HCT116 (cell line): ENCODE data around the gene PROSER3. TPM values are rescaled to one million over a fixed set of nuclear protein-coding genes. Genes with fewer than 3 reads are reported as not detected.

Source experiments
- ATAC-seq: fragments of 200-7000 bp; cut with Tn5 transposase; 2 replicates; pipeline ENCODE4 v1.9.1; 2020; ENCODE audit warnings: mild to moderate bottlenecking, moderate library complexity
- BruUV-seq: library from RNA; stranded (reverse); fragments of 400-500 nt; replicated peaks from 2 replicates; lab custom pipeline; 2021; lab: Mats Ljungman, UMichigan
- CTCF ChIA-PET: fragments of 300-600 bp; sonication (Branson Sonifier 250); formaldehyde crosslinking; loops from one replicate; lab custom pipeline; 2021; ENCODE audit warnings: antibody characterized with exemption; lab: Charles Lee
- POLR2A ChIA-PET: fragments of 300-600, 350-600 bp; sonication (Branson Sonifier 250); formaldehyde crosslinking; loops from one replicate; lab custom pipeline; 2021; ENCODE audit warnings: antibody characterized with exemption; lab: Charles Lee
- RAD21 ChIA-PET, 2 experiments: fragments of 300-600 bp; sonication (Branson Sonifier 250); formaldehyde crosslinking; loops; one replicate each; lab custom pipeline; 2023; ENCODE audit warnings: low total read pairs in 2 of 2; ENCODE audit not compliant: uncharacterized antibody in 2 of 2, unreplicated experiment in 2 of 2, low non-redundant PET in 1 of 2; lab: Charles Lee
- DNase-seq: peaks from one replicate; pipeline ENCODE4 v3.0.0-alpha.2; 2010; ENCODE audit warnings: low read depth, low spot score
- H2AFZ ChIP-seq: fragments of 200-600 bp; shearing (Covaris generic), sonication (generic); 2 replicates; pipeline ENCODE4 v1.6.1; 2017; ENCODE audit warnings: low read depth, mixed run types, mixed read lengths, antibody characterized with exemption, low read length; ENCODE audit not compliant: poor library complexity, severe bottlenecking
- H3K27ac ChIP-seq: 2 replicates; pipeline ENCODE4 v1.5.1; 2012; ENCODE audit warnings: low read depth, low read length
- H3K27me3 ChIP-seq: fragments of 200-600 bp; sonication (generic); 2 replicates; pipeline ENCODE4 v1.6.1; 2016; ENCODE audit warnings: mixed run types, low read length, mixed read lengths; ENCODE audit not compliant: insufficient read depth
- H3K36me3 ChIP-seq, 2 experiments: fragments of 200-500 bp in 1 of 2; fragments of 200-600 bp in 1 of 2; sonication (Bioruptor generic) in 1 of 2; sonication (generic) in 1 of 2; 2 replicates each; pipeline versions ENCODE4 v1.5.1 to v1.6.1; 2014 to 2016; ENCODE audit warnings: low read length in 2 of 2, inconsistent platforms in 1 of 2, mixed read lengths in 1 of 2, mixed run types in 1 of 2; ENCODE audit not compliant: insufficient read depth in 2 of 2, control insufficient read depth in 1 of 2
- H3K4me1 ChIP-seq, 2 experiments: fragments of 200-600 bp in 1 of 2; sonication (generic) in 1 of 2; 2 replicates each; pipeline versions ENCODE4 v1.5.1 to v1.6.1; 2012 to 2017; ENCODE audit warnings: low read length in 2 of 2, inconsistent platforms in 1 of 2, mild to moderate bottlenecking in 1 of 2, mixed read lengths in 1 of 2, mixed run types in 1 of 2, moderate library complexity in 1 of 2; ENCODE audit not compliant: insufficient read depth in 2 of 2, control insufficient read depth in 1 of 2
- H3K4me2 ChIP-seq: fragments of 200-600 bp; sonication (generic); 2 replicates; pipeline ENCODE4 v1.6.1; 2017; ENCODE audit warnings: mixed run types, low read length, mixed read lengths
- H3K4me3 ChIP-seq, 2 experiments: fragments of 200-600 bp in 1 of 2; sonication (generic) in 1 of 2; replicated peaks in 1 of 2; 2 replicates each; pipeline ENCODE4 v1.5.1; 2011 to 2016; ENCODE audit warnings: low read length in 2 of 2, control low read depth in 1 of 2, low read depth in 1 of 2, mild to moderate bottlenecking in 1 of 2, mixed read lengths in 1 of 2, mixed run types in 1 of 2
- H3K79me2 ChIP-seq: fragments of 200-600 bp; sonication (generic); 2 replicates; pipeline ENCODE4 v1.6.1; 2017; ENCODE audit warnings: mild to moderate bottlenecking, mixed run types, low read length, moderate library complexity, mixed read lengths; ENCODE audit not compliant: insufficient read depth
- H3K9ac ChIP-seq: fragments of 200-600 bp; sonication (generic); 2 replicates; pipeline ENCODE4 v1.6.1; 2016; ENCODE audit warnings: low read length, mixed read lengths
- H3K9me2 ChIP-seq: fragments of 200-600 bp; sonication (generic), shearing (Covaris generic); 2 replicates; pipeline ENCODE4 v1.6.1; 2017; ENCODE audit warnings: mixed run types, mild to moderate bottlenecking, moderate library complexity; ENCODE audit not compliant: insufficient read depth
- H3K9me3 ChIP-seq, 2 experiments: fragments of 200-500 bp in 1 of 2; fragments of 200-600 bp in 1 of 2; sonication (Bioruptor generic) in 1 of 2; sonication (generic) in 1 of 2; 2 replicates each; pipeline ENCODE4 v1.6.1; 2014 to 2017; ENCODE audit warnings: low read length in 2 of 2, mixed read lengths in 2 of 2, inconsistent platforms in 1 of 2, low read depth in 1 of 2, mild to moderate bottlenecking in 1 of 2, mixed run types in 1 of 2, moderate library complexity in 1 of 2; ENCODE audit not compliant: control insufficient read depth in 1 of 2, insufficient read depth in 1 of 2
- H4K20me1 ChIP-seq: fragments of 200-600 bp; sonication (generic), shearing (Covaris generic); 2 replicates; pipeline ENCODE4 v1.6.1; 2017; ENCODE audit warnings: mixed run types, mild to moderate bottlenecking, moderate library complexity; ENCODE audit not compliant: insufficient read depth
- ATF3 ChIP-seq: IDR thresholded peaks from 2 replicates; pipeline ENCODE4 v1.6.1; 2012
- CBX3 ChIP-seq: IDR thresholded peaks from 2 replicates; pipeline ENCODE4 v1.6.1; 2012; ENCODE audit warnings: low read depth
- CEBPB ChIP-seq: IDR thresholded peaks from 2 replicates; pipeline ENCODE4 v1.6.1; 2012; ENCODE audit warnings: low read depth
- CTCF ChIP-seq, 3 experiments: fragments of 200-600 bp in 1 of 3; sonication (generic) in 1 of 3; IDR thresholded peaks in 2 of 3; conservative IDR thresholded peaks in 1 of 3; 2 replicates each; pipeline ENCODE4 v1.5.1; 2012 to 2017; ENCODE audit warnings: low read depth in 2 of 3, low read length in 2 of 3, antibody characterized with exemption in 1 of 3, borderline replicate concordance in 1 of 3, control low read depth in 1 of 3, mild to moderate bottlenecking in 1 of 3, mixed read lengths in 1 of 3, mixed run types in 1 of 3, moderate library complexity in 1 of 3; ENCODE audit not compliant: insufficient read depth in 1 of 3
- EGR1 ChIP-seq: IDR thresholded peaks from 2 replicates; pipeline ENCODE4 v1.6.1; 2012; ENCODE audit warnings: low read depth
- ELF1 ChIP-seq: IDR thresholded peaks from 2 replicates; pipeline ENCODE4 v1.6.1; 2012; ENCODE audit warnings: low read depth, borderline replicate concordance
- EZH2phosphoT487 ChIP-seq: fragments of 200-600 bp; IDR thresholded peaks from 2 replicates; pipeline ENCODE4 v1.6.1; 2018; ENCODE audit warnings: antibody characterized with exemption, borderline replicate concordance
- FOSL1 ChIP-seq: IDR thresholded peaks from 2 replicates; pipeline ENCODE4 v1.6.1; 2012; ENCODE audit warnings: low read depth
- JUND ChIP-seq: IDR thresholded peaks from 2 replicates; pipeline ENCODE4 v1.6.1; 2012
- POLR2A ChIP-seq: IDR thresholded peaks from 2 replicates; pipeline ENCODE4 v1.7.0; 2011; ENCODE audit warnings: borderline replicate concordance; ENCODE audit not compliant: insufficient read depth, insufficient read length; ENCODE audit errors: extremely low read depth
- POLR2AphosphoS5 ChIP-seq: IDR thresholded peaks from 2 replicates; pipeline ENCODE4 v1.6.1; 2011; ENCODE audit warnings: mild to moderate bottlenecking, low read depth, low read length, moderate library complexity
- RAD21 ChIP-seq: IDR thresholded peaks from 2 replicates; pipeline ENCODE4 v1.6.1; 2012; ENCODE audit warnings: low read depth, mild to moderate bottlenecking
- REST ChIP-seq: IDR thresholded peaks from 2 replicates; pipeline ENCODE4 v1.6.1; 2012; ENCODE audit warnings: low read depth
- SIN3A ChIP-seq: IDR thresholded peaks from 2 replicates; pipeline ENCODE4 v1.6.1; 2012; ENCODE audit warnings: low read depth
- SP1 ChIP-seq: IDR thresholded peaks from 2 replicates; pipeline ENCODE4 v1.6.1; 2012; ENCODE audit warnings: low read depth
- ZBTB33 ChIP-seq: IDR thresholded peaks from 2 replicates; pipeline ENCODE4 v1.6.1; 2011; ENCODE audit warnings: mild to moderate bottlenecking, low read length, moderate library complexity; ENCODE audit not compliant: insufficient replicate concordance; ENCODE audit errors: extremely low read depth
- ZNF274 ChIP-seq: fragments of 200-500 bp; sonication (Bioruptor generic); IDR thresholded peaks from 2 replicates; pipeline ENCODE4 v1.6.1; 2014; ENCODE audit warnings: mild to moderate bottlenecking, low read depth, low read length, inconsistent platforms
- intact Hi-C: fragments of 100-400 bp; cut with micrococcal nuclease; formaldehyde crosslinking; loops from 2 replicates; pipeline ENCODE4 v1.10.0; 2022
- total RNA-seq: library from RNA; stranded (reverse); gene quantifications from one replicate; pipeline ENCODE4 v1.2.1, GENCODE V29; 2021; ENCODE audit not compliant: unreplicated experiment

The PROSER3 gene
- total RNA-seq, 1 experiment from 2014 or later = 42.5 TPM

- no peaks in the 10 kb centered on the region for H3K27me3 ChIP-seq
- H3K9me2 ChIP-seq = no peaks in the 10 kb centered on the region
- no peaks in the 10 kb centered on the region for H3K4me1 ChIP-seq
- DNase-seq (no peak), ATAC-seq (no peak)
- H3K9me3 ChIP-seq = no peaks in the 10 kb centered on the region
- BruUV-seq = no TSS peak
- peaks cover 0 to 2% of the 10 kb centered on the region in 2 experiments; a peak in 1 of 4 replicates for H3K36me3 ChIP-seq
- no peak overlapping the region for H3K9ac ChIP-seq
- H2AFZ ChIP-seq = no peak overlapping the region
- TF ChIP-seq CTCF (IDR thresholded peaks at IDR 0.05 in 2 of 3, conservative IDR thresholded peaks at IDR 0.05 in 1 of 3; ENCODE audit: borderline replicate concordance in 1 of 3, insufficient read depth in 1 of 3, low read depth in 2 of 3, low read length in 2 of 3) (no peak), ELF1 (no peak), FOSL1 (no peak), ZBTB33 (no peak), POLR2AphosphoS5 (no peak), ATF3 (no peak), CEBPB (no peak), POLR2A (no peak), SIN3A (no peak), ZNF274 (no peak), EGR1 (no peak), RAD21 (no peak), JUND (no peak), EZH2phosphoT487 (no peak), SP1 (no peak), REST (no peak), CBX3 (no peak)
- RAD21 ChIA-PET = no interaction called here
- intact Hi-C loops = no loop called here
- POLR2A ChIA-PET = no interaction called here
- no peaks in the 10 kb centered on the region for H4K20me1 ChIP-seq
- H3K4me3 ChIP-seq = no peak overlapping the region
- H3K27ac ChIP-seq = no peak overlapping the region
- CTCF ChIA-PET = no interaction called here
- H3K4me2 ChIP-seq = no peak overlapping the region
- no peaks in the 10 kb centered on the region for H3K79me2 ChIP-seq
Observed at GRCh38 chr19:35786299-35787160, 28.6 kb downstream of the PROSER3 start.
